GM19455 (cell line): ENCODE data around the gene HSPB6.

Source experiments
- ATAC-seq: cut with Tn5 transposase; IDR thresholded peaks from one replicate; pipeline ENCODE4 v1.9.1; 2021; ENCODE audit not compliant: unreplicated experiment

HSPB6 gene

GRCh38 chr19:35767288-35768081 is 10.7 kb upstream of the HSPB6 start:
- no peak for ATAC-seq

DNA sequence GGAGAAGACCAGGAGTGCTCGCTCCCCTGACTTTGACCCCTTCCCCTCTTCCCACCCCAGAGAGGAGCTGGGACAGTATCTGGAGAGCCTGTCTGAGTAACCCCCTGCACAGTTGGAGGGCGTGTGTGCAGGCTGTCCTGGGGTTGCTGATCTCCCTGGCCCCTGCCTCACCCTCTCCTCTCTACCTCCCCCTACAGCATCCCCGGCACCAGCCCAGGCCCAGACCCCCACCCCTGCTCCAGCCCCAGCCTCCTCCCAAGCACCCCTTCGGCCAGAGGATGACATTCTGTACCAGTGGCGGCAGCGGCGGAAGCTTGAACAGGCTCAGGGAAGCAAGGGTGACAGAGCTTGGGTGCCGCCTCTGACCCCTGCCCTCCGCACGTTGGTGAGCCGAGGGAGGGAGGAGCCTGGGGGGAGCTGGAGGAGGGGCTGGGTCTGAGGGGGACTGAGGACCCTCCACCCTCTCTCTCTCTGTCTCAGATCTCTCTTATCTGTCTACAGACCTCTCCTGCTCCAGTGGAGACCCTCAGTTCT is 9.8 kb upstream of the HSPB6 start:
- no peak for ATAC-seq

DNA sequence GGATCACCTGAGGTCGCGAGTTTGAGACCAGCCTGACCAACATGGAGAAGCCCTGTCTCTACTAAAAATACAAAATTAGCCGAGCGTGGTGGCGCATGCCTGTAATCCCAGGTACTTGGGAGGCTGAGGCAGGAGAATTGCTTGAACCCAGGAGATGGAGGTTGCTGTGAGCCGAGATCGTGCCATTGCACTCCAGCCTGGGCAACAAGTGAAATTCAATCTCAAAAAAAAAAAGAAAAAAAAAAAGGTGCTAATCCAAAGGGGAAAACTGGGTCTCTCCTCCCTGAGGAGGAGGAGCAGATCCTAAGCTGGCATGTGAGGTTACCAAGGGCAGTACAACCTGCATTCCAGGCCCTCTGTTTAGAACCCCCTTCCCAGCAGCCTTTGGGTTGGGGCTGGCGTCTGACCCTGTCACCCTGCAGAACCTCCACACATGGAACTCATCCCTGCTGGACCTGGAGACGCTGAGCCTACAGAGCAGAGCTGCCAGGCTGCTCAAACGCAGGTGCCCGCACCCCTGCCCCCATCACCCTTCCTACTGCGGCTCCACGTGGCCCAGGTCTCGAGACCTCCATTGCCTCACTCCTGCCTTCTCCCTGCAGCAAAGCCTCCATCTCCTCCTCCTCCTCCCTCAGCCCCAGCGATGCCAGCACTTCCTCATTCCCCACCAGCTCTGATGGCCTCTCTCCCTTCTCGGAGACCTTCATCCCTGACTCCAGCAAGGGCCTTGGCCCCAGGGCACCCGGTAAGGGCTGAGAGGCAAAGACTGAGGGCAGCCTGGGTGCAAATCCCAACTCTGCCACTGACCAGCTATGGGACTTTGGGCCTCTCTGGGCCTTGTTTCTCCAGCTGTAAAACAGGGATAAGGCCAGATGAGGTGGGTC is 7.8 kb upstream of the HSPB6 start:
- ATAC-seq, result no peak

DNA sequence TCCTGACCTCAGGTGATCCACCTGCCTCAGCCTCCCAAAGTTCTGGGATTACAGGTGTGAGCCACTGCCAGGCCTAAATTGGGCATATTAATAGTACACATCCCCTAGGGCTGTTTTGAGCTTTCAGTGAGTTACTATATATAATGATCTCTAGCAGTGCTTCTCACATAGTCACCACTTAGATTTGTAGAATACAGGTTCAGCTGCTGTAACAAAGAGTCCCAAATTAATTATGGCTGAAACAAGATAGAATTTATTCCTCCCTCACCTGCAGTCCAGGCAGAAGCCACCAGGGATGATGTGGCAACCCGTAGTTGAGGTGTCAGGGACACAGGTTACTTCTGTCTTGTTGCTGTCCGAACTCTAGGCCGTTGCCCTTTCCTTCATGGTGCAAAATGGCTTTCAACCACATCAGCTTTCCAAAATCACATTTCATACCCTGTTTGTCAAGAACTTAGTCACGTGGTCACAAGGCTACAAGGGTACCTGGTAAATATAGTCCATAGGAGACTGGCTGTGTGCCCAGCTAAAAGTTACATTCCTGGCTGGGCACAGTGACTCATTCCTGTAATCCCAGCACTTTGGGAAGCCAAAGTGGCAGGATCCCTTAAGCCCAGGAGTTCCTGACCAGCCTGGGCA is 4.0 kb upstream of the HSPB6 start:
- ATAC-seq, result no peak

DNA sequence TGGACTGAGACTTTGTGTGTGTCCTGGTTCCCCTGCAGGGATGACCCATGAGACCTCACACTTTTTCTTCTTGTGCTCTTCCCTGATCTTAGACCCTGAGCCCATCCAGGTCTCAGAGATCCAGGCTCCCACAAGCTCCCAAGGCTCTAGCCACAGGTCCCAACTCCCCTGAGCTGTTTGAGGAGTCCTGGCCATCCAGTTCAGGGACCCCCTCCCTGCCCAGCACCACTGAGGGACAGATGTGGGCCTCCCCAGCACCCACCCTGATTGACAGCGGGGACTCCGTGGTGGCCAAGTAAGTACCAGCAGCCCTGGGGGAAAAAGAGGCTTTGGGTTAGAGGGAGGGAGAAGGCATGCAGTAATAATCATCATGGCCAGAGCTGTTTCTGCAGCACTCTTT is 2.9 kb upstream of the HSPB6 start:
- ATAC-seq, result no peak

GRCh38 chr19:35757749-35758608 is 1.1 kb upstream of the HSPB6 start, which contains the start of gene PROSER3:
Gene PROSER3, plus strand, starts transcription at chr19:35758176. Its CDS starts 40 bp downstream, at chr19:35758216.
- ATAC-seq, result peak; percentile 90

DNA sequence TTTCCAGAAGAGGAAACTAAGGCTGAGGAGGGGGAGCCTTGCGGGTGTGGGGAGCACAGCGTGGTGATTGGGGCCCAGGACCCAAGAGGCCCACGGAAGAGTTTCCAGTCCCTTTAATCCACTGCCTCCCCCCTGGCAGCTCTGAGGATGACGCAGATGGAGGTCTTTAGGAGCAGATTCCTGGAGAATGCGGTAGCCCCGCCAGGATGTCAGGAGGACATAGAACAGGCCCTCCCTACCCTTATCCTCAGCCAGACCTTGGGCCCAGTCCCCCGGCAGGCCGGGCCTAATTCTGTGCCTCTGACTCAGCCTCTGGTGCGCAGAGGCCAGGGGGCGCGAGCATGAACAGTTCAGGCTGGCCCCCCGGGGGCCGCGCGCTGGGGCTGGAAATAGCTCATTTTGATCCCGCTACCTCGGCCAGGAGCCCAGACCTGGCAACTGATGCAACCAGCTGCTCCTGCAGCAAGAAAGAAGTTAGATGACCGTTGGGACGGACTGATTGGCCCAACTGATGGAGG is 461 bp upstream of the HSPB6 start:
- ATAC-seq, result no peak

- no peak for ATAC-seq
These were observed 1.1 kb downstream of the HSPB6 start for GRCh38 chr19:35755550-35756376.

DNA sequence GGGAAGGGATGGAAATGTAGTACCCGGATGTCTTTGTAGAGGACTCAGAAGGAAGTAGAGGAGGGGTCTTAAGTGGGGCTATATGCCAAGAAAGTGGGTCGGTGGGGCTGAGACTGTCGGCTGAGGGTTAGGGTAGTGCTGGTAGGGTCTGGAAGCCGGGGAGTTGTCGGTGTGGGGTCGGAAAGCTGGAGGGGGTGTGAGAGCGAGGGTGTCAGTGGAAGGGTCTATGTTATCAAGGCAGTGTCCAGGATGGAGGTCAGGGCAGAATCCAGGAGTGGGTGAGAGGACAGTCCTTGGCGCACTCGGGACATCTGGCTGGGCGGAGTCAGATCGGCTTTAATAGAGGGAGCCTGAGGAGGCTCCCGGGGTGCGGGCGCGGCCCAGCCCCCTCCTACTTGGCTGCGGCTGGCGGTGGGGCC is 1.7 kb downstream of the HSPB6 start:
- ATAC-seq, result no peak

DNA sequence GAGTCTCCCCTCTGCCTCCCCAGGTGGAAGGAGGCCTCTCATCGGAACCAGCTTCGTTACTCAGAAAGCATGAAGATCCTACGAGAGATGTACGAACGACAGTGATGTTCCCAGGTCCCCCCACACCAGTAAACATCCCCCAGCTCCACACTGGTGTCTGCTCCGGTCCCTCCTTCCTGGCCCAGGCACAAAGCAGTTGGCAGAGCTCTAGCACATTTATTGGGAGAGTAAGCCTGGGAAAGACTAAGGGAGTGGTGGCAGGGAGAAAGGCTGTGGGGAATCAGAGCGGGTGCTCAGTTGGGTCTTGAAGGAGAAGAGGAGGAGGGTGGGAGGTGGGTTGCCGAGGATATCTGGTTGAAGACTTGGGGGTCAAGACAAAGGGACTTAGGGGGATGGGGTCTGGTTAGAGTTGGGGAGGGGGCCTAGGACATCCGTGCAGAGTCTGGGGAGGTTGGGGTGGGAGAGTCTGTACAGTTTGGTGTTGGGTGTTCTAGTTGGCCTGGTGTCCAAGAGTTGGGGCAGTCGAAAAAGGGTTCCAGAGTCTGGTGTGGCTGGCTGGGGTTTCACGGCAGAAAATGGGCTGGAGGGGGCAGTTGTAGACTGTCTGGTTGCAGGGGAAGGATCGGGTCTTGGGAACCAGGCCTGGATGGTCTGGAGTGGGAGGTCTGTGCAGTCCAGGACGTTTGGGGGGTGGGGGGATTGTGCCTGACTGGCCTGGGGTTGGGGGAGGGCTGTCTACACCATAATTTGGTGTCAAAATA is 2.3 kb downstream of the HSPB6 start:
- ATAC-seq, result no peak

GRCh38 chr19:35753634-35754369 is 3.0 kb downstream of the HSPB6 start:
- no peak for ATAC-seq

DNA sequence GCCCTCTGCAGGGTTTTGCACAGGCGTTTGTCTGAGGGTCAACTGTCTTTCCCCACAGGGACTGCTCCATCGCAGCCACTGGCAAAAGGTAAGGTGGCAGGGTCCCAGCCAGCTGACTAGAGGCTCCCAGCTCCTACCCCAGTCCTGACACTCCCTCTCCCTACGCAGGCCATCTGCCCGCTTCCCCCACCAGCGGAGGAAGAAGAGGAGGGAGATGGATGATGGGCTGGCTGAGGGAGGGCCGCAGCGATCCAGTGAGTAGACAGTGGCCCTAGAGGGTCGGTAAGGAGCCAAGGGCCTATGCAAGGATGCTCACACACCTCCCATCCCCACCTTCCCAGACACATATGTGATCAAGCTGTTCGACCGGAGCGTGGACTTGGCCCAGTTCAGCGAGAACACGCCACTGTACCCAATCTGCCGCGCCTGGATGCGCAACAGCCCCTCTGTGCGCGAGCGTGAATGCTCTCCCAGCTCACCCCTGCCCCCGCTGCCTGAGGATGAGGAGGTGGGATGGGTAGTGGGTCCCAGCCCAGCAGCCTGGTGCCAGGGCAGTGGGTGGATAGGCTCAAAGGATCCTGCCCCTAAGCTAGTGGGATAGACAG is 4.0 kb downstream of the HSPB6 start:
- ATAC-seq, result no peak

- no peak for ATAC-seq
These were observed 4.7 kb downstream of the HSPB6 start for GRCh38 chr19:35751839-35752745.

DNA sequence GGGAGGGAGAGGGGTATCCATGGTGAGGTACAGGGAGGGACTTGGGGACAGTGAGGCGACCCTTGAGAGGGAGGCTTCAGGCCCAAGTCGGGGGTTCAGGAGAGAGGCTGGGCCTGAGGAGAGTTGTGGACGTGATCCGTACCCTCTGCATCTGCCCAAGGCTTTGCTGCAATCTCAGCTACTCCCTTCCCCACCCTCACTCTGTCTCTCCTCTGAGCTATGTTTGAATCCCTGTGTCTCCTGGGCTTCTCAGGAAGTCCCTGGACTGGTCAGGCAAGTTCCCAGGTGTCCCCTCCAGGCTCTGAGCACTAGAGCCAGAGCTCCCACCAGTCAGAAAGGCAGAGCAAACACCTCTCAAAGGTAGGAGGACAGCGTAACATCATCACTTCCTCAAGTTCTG is 6.7 kb downstream of the HSPB6 start:
- no peak for ATAC-seq

- ATAC-seq, result peak; percentile 58
These were observed 8.5 kb downstream of the HSPB6 start, which contains the start of gene LIN37 for GRCh38 chr19:35748106-35749020. Gene LIN37, plus strand, starts transcription at chr19:35748576. Its CDS starts 149 bp downstream, at chr19:35748725.
